ENCODE results near the gene DCAF12L1.

The DCAF12L1 gene

GRCh38 chrX:126552313-126553022 lies at the start of gene DCAF12L1:
DCAF12L1 (minus strand) TSS chrX:126552814; CDS start chrX:126552608, 206 bp downstream.
- FAIRE-seq (no peak), DNase-seq (ENCODE audit: insufficient read length, low spot score) (no peak)
- TF ChIP-seq CTCF (IDR thresholded peaks at IDR 0.05; ENCODE audit: insufficient read depth, missing control alignments) = no peak

GRCh38 chrX:126580877-126581276 lies 28.3 kb upstream of the DCAF12L1 start:
- TF ChIP-seq CTCF (IDR thresholded peaks at IDR 0.05; ENCODE audit: insufficient read depth, missing control alignments) = no peak
- FAIRE-seq (no peak), DNase-seq (ENCODE audit: insufficient read length, low spot score) (no peak)

- DNase-seq (ENCODE audit: insufficient read length, low spot score) = no peak
- FAIRE-seq = no peak
- no peak for TF ChIP-seq CTCF (IDR thresholded peaks at IDR 0.05; ENCODE audit: insufficient read depth, missing control alignments)
Measured at GRCh38 chrX:126575911-126576310, 23.3 kb upstream of the DCAF12L1 start.

- DNase-seq (ENCODE audit: insufficient read length, low spot score) (no peak), FAIRE-seq (no peak)
- no peak for TF ChIP-seq CTCF (IDR thresholded peaks at IDR 0.05; ENCODE audit: insufficient read depth, missing control alignments)
Measured at GRCh38 chrX:126557151-126557550, 4.5 kb upstream of the DCAF12L1 start.

- TF ChIP-seq CTCF (IDR thresholded peaks at IDR 0.05; ENCODE audit: insufficient read depth, missing control alignments) = no peak
- no peak for DNase-seq (ENCODE audit: insufficient read length, low spot score)
- no peak for FAIRE-seq
Measured at GRCh38 chrX:126551725-126552312, 795 bp downstream of the DCAF12L1 start.

GRCh38 chrX:126551306-126551705 lies 1.3 kb downstream of the DCAF12L1 start:
- TF ChIP-seq CTCF (IDR thresholded peaks at IDR 0.05; ENCODE audit: insufficient read depth, missing control alignments) = no peak
- FAIRE-seq = no peak
- DNase-seq (ENCODE audit: insufficient read length, low spot score) = no peak

DNA sequence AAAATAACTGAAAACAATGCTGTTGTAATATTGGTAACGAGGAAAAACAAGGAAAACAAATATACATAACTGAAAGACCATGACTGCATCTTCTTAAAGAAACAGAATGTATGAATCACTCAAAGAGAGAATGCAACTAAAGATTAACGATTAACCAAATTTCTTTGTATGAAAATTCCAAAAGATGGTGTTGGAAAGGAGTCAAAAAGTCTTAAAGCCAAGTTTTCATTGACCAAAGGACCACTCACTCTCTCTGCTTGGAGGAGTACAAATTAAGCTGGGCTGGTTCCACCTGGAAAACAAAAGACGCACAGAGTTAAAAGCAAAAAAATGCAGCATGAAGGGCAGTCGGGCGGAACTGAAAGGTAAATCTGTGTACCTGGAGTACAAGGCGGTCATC lies 1.8 kb downstream of the DCAF12L1 start:
- no peak for TF ChIP-seq CTCF (IDR thresholded peaks at IDR 0.05; ENCODE audit: insufficient read depth, missing control alignments)
- no peak for FAIRE-seq
- no peak for DNase-seq (ENCODE audit: insufficient read length, low spot score)
